Measurements from ENCODE around the gene NOP9.

The NOP9 gene

GRCh38 chr14:24258548-24259265, 40.9 kb upstream of the NOP9 start:
- ATAC-seq (replicated peaks; ENCODE audit: extremely low read depth, poor library complexity, severe bottlenecking) (no peak), DNase-seq (ENCODE audit: low spot score in 2 of 2) (no peak)
- Mint-ChIP-seq H3K27ac (ENCODE audit: low read depth) (no peak overlapping the region), H3K27me3 (no peaks in the 10 kb centered on the region), H3K4me1 (no peaks in the 10 kb centered on the region), H3K9me3 (no peaks in the 10 kb centered on the region), H3K4me3 (no peak overlapping the region), H3K36me3 (ENCODE audit: insufficient read depth) (peaks cover 3% of the 10 kb centered on the region)

- no peak for ATAC-seq (replicated peaks; ENCODE audit: extremely low read depth, poor library complexity, severe bottlenecking)
These were observed 40.2 kb upstream of the NOP9 start for GRCh38 chr14:24259282-24260025.

GRCh38 chr14:24260026-24260779, 39.4 kb upstream of the NOP9 start:
- Mint-ChIP-seq H3K27me3 (no peaks in the 10 kb centered on the region), H3K27ac (ENCODE audit: low read depth) (no peak overlapping the region), H3K36me3 (ENCODE audit: insufficient read depth) (peaks cover 1% of the 10 kb centered on the region), H3K4me3 (no peak overlapping the region), H3K4me1 (no peaks in the 10 kb centered on the region), H3K9me3 (no peaks in the 10 kb centered on the region)
- DNase-seq (ENCODE audit: low spot score in 2 of 2) (no peak), ATAC-seq (replicated peaks; ENCODE audit: extremely low read depth, poor library complexity, severe bottlenecking) (no peak)

More at GRCh38 chr14:24259282-24260025, 40.2 kb upstream of the NOP9 start:
- no peaks in the 10 kb centered on the region for H3K4me1 Mint-ChIP-seq
- H3K27ac Mint-ChIP-seq (ENCODE audit: low read depth), result no peak overlapping the region
- peaks cover 3% of the 10 kb centered on the region for H3K36me3 Mint-ChIP-seq (ENCODE audit: insufficient read depth)
- DNase-seq (ENCODE audit: low spot score in 2 of 2), result no peak
- H3K27me3 Mint-ChIP-seq, result no peaks in the 10 kb centered on the region
- H3K9me3 Mint-ChIP-seq, result no peaks in the 10 kb centered on the region
- H3K4me3 Mint-ChIP-seq, result no peak overlapping the region

DNA sequence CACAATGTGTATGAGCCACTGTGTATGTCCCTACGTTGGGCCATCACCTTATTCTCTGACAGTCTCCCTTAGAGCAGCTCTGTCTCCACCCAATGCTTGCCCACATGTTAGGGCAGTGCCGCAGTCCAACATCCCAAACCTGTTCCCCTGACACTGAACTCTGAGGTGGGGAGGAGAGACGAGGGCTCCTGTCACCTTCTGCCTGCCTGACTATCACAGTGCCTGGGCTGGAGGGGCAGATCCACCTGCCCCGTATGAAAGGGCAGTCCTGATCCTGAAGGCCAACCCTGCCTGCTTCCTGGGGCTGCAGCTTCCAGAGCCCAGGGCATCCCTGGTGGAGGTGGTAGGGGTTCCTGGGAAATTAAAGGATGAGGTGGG, 38.9 kb upstream of the NOP9 start:
- H3K36me3 Mint-ChIP-seq (ENCODE audit: insufficient read depth), result peaks cover 1% of the 10 kb centered on the region

GRCh38 chr14:24261256-24261968, 38.2 kb upstream of the NOP9 start:
- Mint-ChIP-seq H3K27me3 (no peaks in the 10 kb centered on the region), H3K36me3 (ENCODE audit: insufficient read depth) (peaks cover 3% of the 10 kb centered on the region), H3K27ac (ENCODE audit: low read depth) (no peak overlapping the region), H3K4me1 (no peaks in the 10 kb centered on the region), H3K4me3 (no peak overlapping the region), H3K9me3 (no peaks in the 10 kb centered on the region)
- no peak for ATAC-seq (replicated peaks; ENCODE audit: extremely low read depth, poor library complexity, severe bottlenecking)
- no peak for DNase-seq (ENCODE audit: low spot score in 2 of 2)

More for the DNA sequence above, 38.9 kb upstream of the NOP9 start:
- DNase-seq (ENCODE audit: low spot score in 2 of 2), result no peak
- Mint-ChIP-seq H3K4me3 (no peak overlapping the region), H3K27me3 (no peaks in the 10 kb centered on the region), H3K27ac (ENCODE audit: low read depth) (no peak overlapping the region), H3K4me1 (no peaks in the 10 kb centered on the region), H3K9me3 (no peaks in the 10 kb centered on the region)
- ATAC-seq (replicated peaks; ENCODE audit: extremely low read depth, poor library complexity, severe bottlenecking), result no peak

DNA sequence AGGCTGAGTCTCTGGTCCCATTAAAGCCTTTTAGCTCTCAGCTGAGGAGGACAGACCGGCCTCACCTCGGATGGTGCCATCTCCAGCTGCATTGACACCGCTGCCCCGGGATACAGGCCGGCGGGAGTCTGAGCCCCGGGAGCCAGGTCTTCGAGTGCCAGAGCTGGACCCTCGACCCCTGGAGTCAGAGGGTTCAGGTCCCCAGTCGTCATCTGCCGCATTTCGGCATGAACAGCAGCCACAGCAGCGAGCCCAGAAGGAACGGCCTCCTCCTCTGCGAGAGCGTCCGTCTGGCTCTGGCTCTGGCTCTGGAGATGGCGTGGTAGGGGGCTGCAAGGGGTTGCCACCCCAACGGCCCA, 37.7 kb upstream of the NOP9 start:
- H3K36me3 Mint-ChIP-seq (ENCODE audit: insufficient read depth), result peaks cover 5% of the 10 kb centered on the region
- H3K27me3 Mint-ChIP-seq, result no peaks in the 10 kb centered on the region
- no peak overlapping the region for H3K4me3 Mint-ChIP-seq
- H3K4me1 Mint-ChIP-seq, result no peaks in the 10 kb centered on the region
- DNase-seq (ENCODE audit: low spot score in 2 of 2) (no peak), ATAC-seq (replicated peaks; ENCODE audit: extremely low read depth, poor library complexity, severe bottlenecking) (no peak)
- H3K27ac Mint-ChIP-seq (ENCODE audit: low read depth), result no peak overlapping the region
- no peaks in the 10 kb centered on the region for H3K9me3 Mint-ChIP-seq

DNA sequence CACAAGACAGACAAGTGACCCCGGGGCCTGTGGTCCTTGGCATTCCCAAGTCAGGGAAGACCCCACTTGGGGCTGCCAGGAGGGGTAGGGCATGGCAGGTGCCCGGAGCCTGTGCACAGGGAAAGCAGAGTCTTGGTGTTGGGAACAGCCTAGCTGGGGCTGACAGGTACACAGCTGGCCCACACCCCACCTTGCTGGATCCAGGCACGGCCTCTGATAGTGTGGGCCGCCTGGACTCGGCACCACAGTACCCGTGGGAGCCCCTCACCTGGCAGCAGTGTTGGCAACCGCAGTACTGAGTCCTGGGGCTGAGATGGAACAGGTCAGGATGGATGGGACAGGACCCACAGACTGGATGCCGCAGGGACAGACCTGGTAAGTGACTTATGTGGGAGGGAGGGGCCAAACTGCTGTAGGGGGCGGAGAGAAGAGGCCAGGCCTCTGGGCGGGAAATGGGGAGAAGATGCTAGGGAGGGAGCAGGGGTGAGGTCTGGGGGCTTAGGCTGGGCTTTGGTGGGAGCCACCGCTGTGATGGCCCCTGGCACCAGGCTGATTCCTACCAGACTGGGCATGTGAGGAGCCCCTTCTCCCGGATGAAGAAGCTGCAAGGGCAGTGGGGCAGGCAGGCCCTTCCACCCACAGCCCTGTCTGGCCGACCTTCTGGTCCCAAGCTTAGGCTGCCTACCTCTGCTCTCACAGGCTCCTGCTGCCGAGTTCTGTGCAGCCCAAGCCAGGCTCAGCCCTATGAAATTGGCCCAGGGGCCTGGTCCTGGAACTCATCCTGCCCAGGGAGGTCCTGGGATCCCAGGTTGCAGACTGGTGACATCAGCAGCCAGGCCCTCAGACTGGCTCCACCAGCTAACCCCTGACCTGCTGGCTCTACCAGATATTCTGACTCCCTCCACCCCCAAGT, 36.6 kb upstream of the NOP9 start, which contains the start of gene TGM1:
Gene TGM1 (minus strand): TSS at position 357 of the 913 bp plus-strand sequence. CDS start 825 bp downstream, outside the sequence.
- ATAC-seq (replicated peaks; ENCODE audit: extremely low read depth, poor library complexity, severe bottlenecking) (no peak), DNase-seq (ENCODE audit: low spot score in 2 of 2) (no peak)
- peaks cover 9% of the 10 kb centered on the region for H3K36me3 Mint-ChIP-seq (ENCODE audit: insufficient read depth)
- no peaks in the 10 kb centered on the region for H3K27me3 Mint-ChIP-seq
- H3K27ac Mint-ChIP-seq (ENCODE audit: low read depth), result no peak within 1 kb of the TSS
- H3K4me3 Mint-ChIP-seq, result no peak within 1 kb of the TSS
- peaks cover 4% of the 10 kb centered on the region for H3K4me1 Mint-ChIP-seq
- no peaks in the 10 kb centered on the region for H3K9me3 Mint-ChIP-seq

GRCh38 chr14:24263848-24264247, 35.8 kb upstream of the NOP9 start:
- H3K4me1 Mint-ChIP-seq, result peaks cover 4% of the 10 kb centered on the region
- no peaks in the 10 kb centered on the region for H3K9me3 Mint-ChIP-seq
- H3K36me3 Mint-ChIP-seq (ENCODE audit: insufficient read depth), result peaks cover 9% of the 10 kb centered on the region
- ATAC-seq (replicated peaks; ENCODE audit: extremely low read depth, poor library complexity, severe bottlenecking), result no peak
- H3K27me3 Mint-ChIP-seq, result no peaks in the 10 kb centered on the region
- no peak overlapping the region for H3K4me3 Mint-ChIP-seq
- DNase-seq (ENCODE audit: low spot score in 2 of 2), result no peak
- H3K27ac Mint-ChIP-seq (ENCODE audit: low read depth), result no peak overlapping the region

- H3K27ac Mint-ChIP-seq (ENCODE audit: low read depth), result no peak overlapping the region
- peaks cover 4% of the 10 kb centered on the region for H3K4me1 Mint-ChIP-seq
- H3K27me3 Mint-ChIP-seq, result no peaks in the 10 kb centered on the region
- ATAC-seq (replicated peaks; ENCODE audit: extremely low read depth, poor library complexity, severe bottlenecking), result no peak
- peaks cover 9% of the 10 kb centered on the region for H3K36me3 Mint-ChIP-seq (ENCODE audit: insufficient read depth)
- H3K9me3 Mint-ChIP-seq, result no peaks in the 10 kb centered on the region
- DNase-seq (ENCODE audit: low spot score in 2 of 2), result no peak
- no peak overlapping the region for H3K4me3 Mint-ChIP-seq
These were observed 35.4 kb upstream of the NOP9 start for GRCh38 chr14:24264298-24264697.

GRCh38 chr14:24266344-24267244, 33.1 kb upstream of the NOP9 start:
- DNase-seq (ENCODE audit: low spot score in 2 of 2) (no peak), ATAC-seq (replicated peaks; ENCODE audit: extremely low read depth, poor library complexity, severe bottlenecking) (no peak)
- Mint-ChIP-seq H3K27ac (ENCODE audit: low read depth) (no peak overlapping the region), H3K4me3 (no peak overlapping the region), H3K4me1 (peaks cover 15% of the 10 kb centered on the region), H3K9me3 (no peaks in the 10 kb centered on the region), H3K36me3 (ENCODE audit: insufficient read depth) (peaks cover 16% of the 10 kb centered on the region), H3K27me3 (no peaks in the 10 kb centered on the region)

DNA sequence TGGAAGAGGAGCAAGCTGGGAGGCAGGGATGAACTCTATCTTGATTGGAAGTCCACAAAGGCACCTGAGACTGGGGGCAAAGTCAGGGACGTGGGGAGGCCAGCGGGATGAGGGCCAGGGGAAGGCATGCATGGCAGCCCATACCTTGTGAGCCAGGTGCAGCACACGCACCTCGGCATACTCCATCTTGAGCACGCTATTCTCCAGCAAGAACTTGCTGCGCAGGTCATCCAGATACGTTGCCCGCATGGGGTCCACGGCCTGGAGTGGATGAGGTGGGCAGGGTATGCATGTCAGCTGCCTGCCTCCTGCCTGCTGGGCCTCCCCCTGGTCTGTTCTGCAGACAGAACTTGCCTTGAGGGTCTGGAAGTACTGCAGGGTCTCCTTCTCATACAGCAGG, 32.1 kb upstream of the NOP9 start:
- ATAC-seq (replicated peaks; ENCODE audit: extremely low read depth, poor library complexity, severe bottlenecking) (no peak), DNase-seq (ENCODE audit: low spot score in 2 of 2) (no peak)
- Mint-ChIP-seq H3K27ac (ENCODE audit: low read depth) (no peak overlapping the region), H3K4me3 (no peak overlapping the region), H3K27me3 (no peaks in the 10 kb centered on the region), H3K36me3 (ENCODE audit: insufficient read depth) (peaks cover 17% of the 10 kb centered on the region), H3K9me3 (no peaks in the 10 kb centered on the region), H3K4me1 (peaks cover 23% of the 10 kb centered on the region)
